HepG2 (cell line): ENCODE data around the gene WNT5B. TPM values are rescaled to one million over a fixed set of nuclear protein-coding genes. Genes with fewer than 3 reads are reported as not detected.

Source experiments
- AHR ChIP-seq: IDR thresholded peaks from 2 replicates; pipeline ENCODE4 v1.6.1; 2018; ENCODE audit warnings: missing genetic modification reagents, missing compliant biosample characterization
- ARID5B ChIP-seq: IDR thresholded peaks from 2 replicates; pipeline ENCODE4 v1.4.0; 2020; ENCODE audit warnings: mild to moderate bottlenecking, missing genetic modification reagents
- ATF5 ChIP-seq: sonication (generic); formaldehyde crosslinking; IDR thresholded peaks from 2 replicates; pipeline ENCODE4 v1.4.0; 2020; ENCODE audit warnings: mild to moderate bottlenecking, low read depth, missing genetic modification reagents
- BRD4 ChIP-seq: sonication (generic); formaldehyde crosslinking; IDR thresholded peaks from 2 replicates; pipeline ENCODE4 v1.4.0; 2020; ENCODE audit warnings: missing genetic modification reagents
- E2F5 ChIP-seq: sonication (generic); formaldehyde crosslinking; conservative IDR thresholded peaks from 2 replicates; pipeline ENCODE4 v1.4.0; 2020; ENCODE audit warnings: missing genetic modification reagents
- ERF ChIP-seq: IDR thresholded peaks from 2 replicates; pipeline ENCODE4 v1.6.1; 2018; ENCODE audit warnings: missing biosample characterization, missing genetic modification reagents
- SP140L ChIP-seq: sonication (generic); formaldehyde crosslinking; IDR thresholded peaks from 2 replicates; pipeline ENCODE4 v1.4.0; 2020; ENCODE audit warnings: missing genetic modification reagents, borderline replicate concordance
- SPEN ChIP-seq: sonication (generic); formaldehyde crosslinking; IDR thresholded peaks from 2 replicates; pipeline ENCODE4 v1.5.1; 2020; ENCODE audit warnings: low read depth, mild to moderate bottlenecking, missing genetic modification reagents
- STAT5B ChIP-seq: sonication (generic); formaldehyde crosslinking; IDR thresholded peaks from 2 replicates; pipeline ENCODE4 v1.4.0; 2020; ENCODE audit warnings: missing genetic modification reagents
- THRA ChIP-seq: sonication (generic); formaldehyde crosslinking; IDR thresholded peaks from 2 replicates; pipeline ENCODE4 v1.4.0; 2020; ENCODE audit warnings: missing genetic modification reagents, borderline replicate concordance
- ZFP90 ChIP-seq: sonication (generic); formaldehyde crosslinking; IDR thresholded peaks from 2 replicates; pipeline ENCODE4 v1.8.0; 2022; ENCODE audit warnings: missing genetic modification reagents, mild to moderate bottlenecking, inconsistent platforms, borderline replicate concordance
- ZFX ChIP-seq: sonication (generic); formaldehyde crosslinking; IDR thresholded peaks from 2 replicates; pipeline ENCODE4 v1.4.0; 2020; ENCODE audit warnings: mild to moderate bottlenecking, low read depth, missing genetic modification reagents, moderate library complexity
- ZNF234 ChIP-seq: sonication (generic); formaldehyde crosslinking; conservative IDR thresholded peaks from 2 replicates; pipeline ENCODE4 v1.5.1; 2020; ENCODE audit warnings: mild to moderate bottlenecking, missing genetic modification reagents
- ZNF276 ChIP-seq: sonication (generic); formaldehyde crosslinking; IDR thresholded peaks from 2 replicates; pipeline ENCODE4 v1.4.0; 2020; ENCODE audit warnings: mild to moderate bottlenecking, low read depth, missing genetic modification reagents
- ZNF383 ChIP-seq: sonication (generic); formaldehyde crosslinking; IDR thresholded peaks from 2 replicates; pipeline ENCODE4 v1.4.0; 2020; ENCODE audit warnings: missing genetic modification reagents, mild to moderate bottlenecking, borderline replicate concordance
- ZNF530 ChIP-seq: sonication (generic); formaldehyde crosslinking; IDR thresholded peaks from 2 replicates; pipeline ENCODE4 v1.5.0; 2020; ENCODE audit warnings: low read depth, mild to moderate bottlenecking, missing genetic modification reagents
- ZNF543 ChIP-seq: sonication (generic); formaldehyde crosslinking; IDR thresholded peaks from 2 replicates; pipeline ENCODE4 v1.4.0; 2020; ENCODE audit warnings: mild to moderate bottlenecking, missing genetic modification reagents
- ZNF749 ChIP-seq: sonication (generic); formaldehyde crosslinking; IDR thresholded peaks from 2 replicates; pipeline ENCODE4 v1.8.0; 2022; ENCODE audit warnings: mild to moderate bottlenecking, missing genetic modification reagents, moderate library complexity, borderline replicate concordance
- ZNF816 ChIP-seq: sonication (generic); formaldehyde crosslinking; IDR thresholded peaks from 2 replicates; pipeline ENCODE4 v1.8.0; 2022; ENCODE audit warnings: missing genetic modification reagents, mild to moderate bottlenecking, borderline replicate concordance
- ZNF878 ChIP-seq: sonication (generic); formaldehyde crosslinking; IDR thresholded peaks from 2 replicates; pipeline ENCODE4 v1.8.1; 2023; ENCODE audit warnings: mild to moderate bottlenecking, missing genetic modification reagents, moderate library complexity
- ZSCAN21 ChIP-seq: sonication (generic); formaldehyde crosslinking; IDR thresholded peaks from 2 replicates; pipeline ENCODE4 v1.8.0; 2022; ENCODE audit warnings: mild to moderate bottlenecking, missing genetic modification reagents, moderate library complexity, borderline replicate concordance
- polyA plus RNA-seq, 8 experiments: library from polyadenylated mRNA; depleted of rRNA in 3 of 8; stranded (reverse) in 7 of 8; unstranded in 1 of 8; fragments of >200 nt; fragmentation: Illumina TruSeq in 4 of 8; extraction: Trizol in 4 of 8; gene quantifications; 2 replicates each; pipeline versions ENCODE4 v1.2.1 to v1.2.3, GENCODE V29; 2011 to 2016; ENCODE audit warnings: low read depth in 4 of 8, missing spikeins in 1 of 8, mixed read lengths in 1 of 8; ENCODE audit not compliant: insufficient read depth in 1 of 8
- total RNA-seq, 5 experiments: library from RNA; depleted of rRNA; stranded (reverse); fragments of >200 nt; fragmentation: Illumina TruSeq; extraction: Trizol; gene quantifications; 2 replicates each; pipeline ENCODE4 v1.2.3, GENCODE V29; 2016; ENCODE audit warnings: low read depth in 1 of 5

The WNT5B gene
- total and polyA plus RNA-seq, 2 of the 13 experiments (the other 11 are each of a cell fraction or from before 2014, with no cell fraction given) = 0.04 TPM; not detected in 1

- TF ChIP-seq THRA (no peak), BRD4 (CRISPR knock-in tag) (0 out of 2 replicates have a peak, but pooled peaks have one; percentile 12), ZNF530 (CRISPR knock-in tag) (no peak), ATF5 (CRISPR knock-in tag) (no peak), ZNF543 (no peak), ZSCAN21 (no peak), AHR (CRISPR knock-in tag) (no peak), SPEN (CRISPR knock-in tag) (no peak), ZFP90 (no peak), ERF (CRISPR knock-in tag) (no peak), E2F5 (CRISPR knock-in tag) (no peak), ZNF234 (no peak), STAT5B (no peak), ZNF383 (no peak), ZNF276 (CRISPR knock-in tag) (no peak), ZFX (CRISPR knock-in tag) (peak; percentile 60; the same call in 1 of the 2 replicates), SP140L (CRISPR knock-in tag) (no peak), ZNF816 (CRISPR knock-in tag) (no peak), ZNF749 (CRISPR knock-in tag) (no peak), ZNF878 (CRISPR knock-in tag) (no peak), ARID5B (no peak; the same call in 1 of the 2 replicates)
Observed at GRCh38 chr12:1594261-1595025, 34.6 kb upstream of the WNT5B start, which contains the start of gene FBXL14 (continued).
